Stimulated activated CD4-positive, alpha-beta T cell treated with anti-CD3 and anti-CD28 coated beads, Interleukin-1b, Interleukin-23, amount 100 ng/mL, for 4 hours (primary cell): ENCODE measurements around the gene PIBF1.
"Not testable (repeated sequence)": the region's sequence is repeated elsewhere in the genome, so short reads cannot be mapped to it uniquely, and the experiment has no call there.

Experiments used
- DNase-seq, 2 donors: peaks; one replicate each; pipeline ENCODE4 v3.0.0-alpha.2; 2020; ENCODE audit warnings: low read depth in 2 of 2

Gene PIBF1

GRCh38 chr13:73001971-73002370 is 220.0 kb downstream of the PIBF1 start:
- DNase-seq: no peak

GRCh38 chr13:73011751-73012150 is 229.8 kb downstream of the PIBF1 start:
- DNase-seq: no peak

- no peak for DNase-seq
Measured at GRCh38 chr13:73015805-73016204, 233.9 kb downstream of the PIBF1 start.

- DNase-seq: no peak
Measured at GRCh38 chr13:73018336-73018735, 236.4 kb downstream of the PIBF1 start.

- DNase-seq: no peak
Measured at GRCh38 chr13:73025217-73026012, 243.5 kb downstream of the PIBF1 start.

- DNase-seq: no peak
Measured at GRCh38 chr13:73034901-73035300, 253.0 kb downstream of the PIBF1 start.

GRCh38 chr13:73035660-73036059 is 253.7 kb downstream of the PIBF1 start:
- DNase-seq: no peak

GRCh38 chr13:73036566-73036965 is 254.6 kb downstream of the PIBF1 start:
- no peak for DNase-seq

GRCh38 chr13:73038064-73038463 is 256.1 kb downstream of the PIBF1 start:
- DNase-seq: no peak

- DNase-seq: no peak
Measured at GRCh38 chr13:73039201-73040108, 257.5 kb downstream of the PIBF1 start.

GRCh38 chr13:73040484-73040883 is 258.6 kb downstream of the PIBF1 start:
- DNase-seq: no peak

- DNase-seq: no peak
Measured at GRCh38 chr13:73040968-73041596, 259.1 kb downstream of the PIBF1 start.

- no peak for DNase-seq
Measured at GRCh38 chr13:73045031-73045430, 263.1 kb downstream of the PIBF1 start.

- not testable (repeated sequence) for DNase-seq
Measured at GRCh38 chr13:73048615-73049014, 266.7 kb downstream of the PIBF1 start.

GRCh38 chr13:73054712-73055111 is 272.8 kb downstream of the PIBF1 start:
- DNase-seq: no peak

GRCh38 chr13:73055813-73056564 is 274.1 kb downstream of the PIBF1 start:
- DNase-seq: no peak

GRCh38 chr13:73056565-73056962 is 274.6 kb downstream of the PIBF1 start:
- no peak for DNase-seq

GRCh38 chr13:73057284-73058063 is 275.5 kb downstream of the PIBF1 start:
- DNase-seq: no peak

- DNase-seq: no peak
Measured at GRCh38 chr13:73058064-73058313, 276.1 kb downstream of the PIBF1 start.

- DNase-seq: no peak
Measured at GRCh38 chr13:73058432-73058735, 276.5 kb downstream of the PIBF1 start.

- DNase-seq: peak; percentile 94 to 97
Measured at GRCh38 chr13:73058736-73059459, 277.0 kb downstream of the PIBF1 start, which contains the start of gene KLF5. Gene KLF5, plus strand, starts transcription at chr13:73059005. Its CDS starts 323 bp downstream, at chr13:73059328.
